Urinary bladder (tissue), 4 donors: ENCODE measurements around the gene KRTAP12-2. TPM values are rescaled to one million over a fixed set of nuclear protein-coding genes. Genes with fewer than 3 reads are reported as not detected.
"Not testable (repeated sequence)": the region's sequence is repeated elsewhere in the genome, so short reads cannot be mapped to it uniquely, and the experiment has no call there.

Source experiments
- DNase-seq: peaks from one replicate; pipeline ENCODE4 v3.0.0-alpha.2; 2015; ENCODE audit errors: extremely low spot score
- H3K27ac ChIP-seq: one replicate; pipeline ENCODE4 v1.5.1; 2013; ENCODE audit warnings: low read depth, mild to moderate bottlenecking, moderate library complexity
- H3K36me3 ChIP-seq: one replicate; pipeline ENCODE4 v1.6.1; 2013; ENCODE audit warnings: mild to moderate bottlenecking, moderate library complexity; ENCODE audit not compliant: insufficient read depth
- H3K4me1 ChIP-seq: one replicate; pipeline ENCODE4 v1.6.1; 2013; ENCODE audit warnings: mild to moderate bottlenecking, moderate library complexity; ENCODE audit not compliant: insufficient read depth
- H3K4me3 ChIP-seq: one replicate; pipeline ENCODE4 v1.5.1; 2013; ENCODE audit warnings: low read depth, low read length
- WGBS: extraction: QIAGEN DNeasy Blood & Tissue Kit; methylation state at CpG from one replicate; pipeline ENCODE4 v1.1.7; 2013; 5-methylcytosine and 5-hydroxymethylcytosine counted together
- polyA plus RNA-seq: library from polyadenylated mRNA; stranded (reverse); fragments of 200-250 nt; gene quantifications from one replicate; pipeline ENCODE4 v1.2.3, GENCODE V29; 2013
- small RNA-seq: library from RNA; depleted of rRNA; stranded (forward); fragments of <200 nt; gene quantifications from one replicate; pipeline ENCODE3, GENCODE V24; 2014
- total RNA-seq: library from RNA; depleted of rRNA; stranded (reverse); fragments of >200 nt; gene quantifications from one replicate; pipeline ENCODE4 v1.2.3, GENCODE V29; 2014
- donor health status: healthy with polysubstance abuse.
- donor health status: healthy.

KRTAP12-2 gene
- total and polyA plus RNA-seq, 2 donors: not detected

DNA sequence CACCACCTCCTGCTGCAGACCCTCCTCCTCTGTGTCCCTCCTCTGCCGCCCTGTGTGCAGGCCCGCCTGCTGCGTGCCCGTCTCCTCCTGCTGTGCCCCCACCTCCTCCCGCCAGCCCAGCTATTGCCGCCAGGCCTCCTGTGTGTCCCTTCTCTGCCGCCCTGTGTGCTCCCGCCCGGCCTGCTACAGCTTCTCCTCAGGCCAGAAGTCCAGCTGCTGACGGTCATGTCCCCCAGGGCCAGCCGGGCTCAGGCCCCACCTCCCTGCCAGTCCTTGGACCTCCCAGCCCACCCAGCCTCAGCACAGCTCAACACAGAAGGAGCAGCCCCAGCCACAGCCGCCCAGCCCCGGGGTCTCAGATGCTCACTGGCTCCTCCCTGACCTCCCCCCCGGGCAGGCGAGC, 38.9 kb downstream of the KRTAP12-2 start:
- H3K4me1 ChIP-seq, DNase-seq, H3K36me3 ChIP-seq, H3K4me3 ChIP-seq, H3K27ac ChIP-seq: not testable (repeated sequence)
- 23% methylated on average over 15 of the region's 15 CpGs for WGBS

DNA sequence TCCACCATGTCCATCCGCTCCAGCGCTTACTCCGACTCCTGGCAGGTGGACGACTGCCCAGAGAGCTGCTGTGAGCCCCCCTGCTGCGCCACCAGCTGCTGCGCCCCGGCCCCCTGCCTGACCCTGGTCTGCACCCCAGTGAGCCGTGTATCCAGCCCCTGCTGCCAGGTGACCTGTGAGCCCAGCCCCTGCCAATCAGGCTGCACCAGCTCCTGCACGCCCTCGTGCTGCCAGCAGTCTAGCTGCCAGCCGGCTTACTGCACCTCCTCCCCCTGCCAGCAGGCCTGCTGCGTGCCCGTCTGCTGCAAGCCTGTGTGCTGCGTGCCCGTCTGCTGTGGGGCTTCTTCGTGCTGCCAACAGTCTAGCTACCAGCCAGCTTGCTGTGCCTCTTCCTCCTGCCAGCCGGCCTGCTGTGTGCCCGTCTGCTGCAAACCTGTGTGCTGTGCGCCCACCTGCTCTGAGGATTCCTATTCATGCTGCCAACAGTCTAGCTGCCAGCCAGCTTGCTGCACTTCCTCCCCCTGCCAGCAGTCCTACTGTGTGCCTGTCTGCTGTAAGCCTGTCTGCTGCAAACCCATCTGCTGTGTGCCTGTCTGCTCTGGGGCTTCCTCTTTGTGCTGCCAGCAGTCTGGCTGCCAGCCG, 39.4 kb downstream of the KRTAP12-2 start:
- not testable (repeated sequence) for H3K4me3 ChIP-seq, H3K4me1 ChIP-seq, DNase-seq, H3K36me3 ChIP-seq, H3K27ac ChIP-seq
- WGBS: 77% methylated on average over 19 of the region's 20 CpGs

DNA sequence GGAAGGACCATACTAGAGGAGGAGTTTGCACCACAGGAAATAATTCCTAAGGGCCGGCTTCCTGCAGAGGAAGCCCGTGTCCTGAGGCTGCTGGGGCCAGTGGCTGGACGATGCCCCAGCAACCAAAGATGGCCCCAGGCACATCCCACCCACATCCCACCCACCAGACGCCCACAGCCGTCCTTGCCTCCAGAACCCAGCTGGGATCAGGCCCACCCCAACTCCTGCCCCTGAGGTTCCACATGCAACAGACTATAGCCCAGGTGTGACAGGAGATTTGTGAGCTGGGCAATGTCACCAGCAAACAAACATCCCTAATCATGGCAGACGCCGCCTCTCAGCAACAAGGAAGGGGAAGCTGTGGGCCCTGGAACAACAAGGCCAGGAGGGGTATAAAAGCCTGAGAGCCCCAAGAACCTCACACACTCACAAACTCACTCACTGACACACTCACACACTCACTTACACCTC, 40.0 kb downstream of the KRTAP12-2 start, which contains the start of gene KRTAP10-9:
Gene KRTAP10-9 (plus strand): TSS at position 421 of the 471 bp plus-strand sequence. CDS start 79 bp downstream, outside the sequence.
- 49% methylated on average over 7 of the region's 7 CpGs for WGBS
- no peaks in the 10 kb centered on the region for H3K36me3 ChIP-seq
- no peak within 1 kb of the TSS for H3K4me3 ChIP-seq
- no peaks in the 10 kb centered on the region for H3K4me1 ChIP-seq
- no peak for DNase-seq
- no peak within 1 kb of the TSS for H3K27ac ChIP-seq

DNA sequence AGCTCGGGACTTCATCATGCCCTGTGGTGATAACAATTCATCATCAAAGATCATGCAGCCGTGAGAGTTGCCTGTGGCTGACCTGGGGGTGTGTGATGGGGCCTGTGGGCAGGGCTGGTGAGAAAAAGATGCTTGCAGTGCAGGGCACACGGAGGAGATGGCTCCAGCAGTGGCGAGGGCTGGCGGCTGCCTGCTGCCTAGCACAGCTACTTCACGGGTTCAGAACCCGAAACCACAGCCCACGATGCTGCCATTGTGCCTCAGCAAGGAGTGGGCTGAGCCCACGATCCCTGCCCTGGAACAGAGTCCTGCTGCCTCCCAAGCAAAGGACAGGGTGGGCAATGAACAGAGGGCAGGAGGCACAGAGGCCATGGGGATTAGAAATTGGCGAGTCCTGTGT, 40.5 kb downstream of the KRTAP12-2 start:
- no peaks in the 10 kb centered on the region for H3K4me1 ChIP-seq
- H3K4me3 ChIP-seq: no peak overlapping the region
- WGBS: 69% methylated on average over 10 of the region's 10 CpGs
- no peaks in the 10 kb centered on the region for H3K36me3 ChIP-seq
- H3K27ac ChIP-seq: no peak overlapping the region
- no peak for DNase-seq

DNA sequence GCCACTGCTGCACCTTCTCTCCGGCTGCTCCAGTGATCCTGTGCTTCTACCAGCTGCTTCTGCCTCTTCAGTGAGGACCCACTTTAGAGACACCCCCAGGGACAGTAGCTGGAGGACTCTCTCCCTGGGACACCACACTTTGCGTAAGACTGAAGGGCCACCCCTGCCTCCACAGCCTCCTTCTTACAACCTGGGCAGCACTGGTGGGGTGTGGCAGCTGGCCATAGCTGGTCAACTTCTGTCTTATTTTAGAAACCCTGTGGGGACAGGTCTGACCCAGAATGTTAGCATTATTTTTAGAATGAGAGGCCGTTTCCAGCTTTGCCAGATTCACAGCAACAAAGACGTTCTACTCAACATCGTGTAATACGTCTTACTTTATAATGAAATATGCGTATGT, 41.0 kb downstream of the KRTAP12-2 start:
- Histone ChIP-seq H3K4me3 (no peak overlapping the region), H3K27ac (no peak overlapping the region), H3K36me3 (no peaks in the 10 kb centered on the region), H3K4me1 (no peaks in the 10 kb centered on the region)
- WGBS: 89% methylated on average over 7 of the region's 7 CpGs
- DNase-seq: no peak

DNA sequence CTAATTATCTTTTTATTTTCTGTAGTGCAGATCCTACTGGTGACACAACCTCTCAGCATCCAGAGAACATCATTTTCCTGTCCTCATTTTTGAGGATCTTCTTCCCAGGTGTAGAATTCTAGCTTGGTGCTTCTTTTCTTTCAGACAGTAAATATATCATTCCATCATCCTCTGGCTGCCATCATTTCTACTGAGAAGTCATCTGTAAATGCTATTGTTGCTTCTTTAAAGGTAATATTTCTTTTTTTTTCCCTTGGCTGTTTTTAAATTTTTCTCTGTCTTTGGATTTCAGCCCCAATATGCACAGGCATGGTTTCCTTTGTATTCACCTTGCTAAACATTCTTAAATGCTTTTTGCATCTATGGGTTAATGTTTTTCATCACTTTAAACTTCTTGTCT, 43.2 kb downstream of the KRTAP12-2 start:
- Histone ChIP-seq H3K4me1 (no peaks in the 10 kb centered on the region), H3K4me3 (no peak overlapping the region), H3K27ac (no peak overlapping the region), H3K36me3 (no peaks in the 10 kb centered on the region)
- no peak for DNase-seq

DNA sequence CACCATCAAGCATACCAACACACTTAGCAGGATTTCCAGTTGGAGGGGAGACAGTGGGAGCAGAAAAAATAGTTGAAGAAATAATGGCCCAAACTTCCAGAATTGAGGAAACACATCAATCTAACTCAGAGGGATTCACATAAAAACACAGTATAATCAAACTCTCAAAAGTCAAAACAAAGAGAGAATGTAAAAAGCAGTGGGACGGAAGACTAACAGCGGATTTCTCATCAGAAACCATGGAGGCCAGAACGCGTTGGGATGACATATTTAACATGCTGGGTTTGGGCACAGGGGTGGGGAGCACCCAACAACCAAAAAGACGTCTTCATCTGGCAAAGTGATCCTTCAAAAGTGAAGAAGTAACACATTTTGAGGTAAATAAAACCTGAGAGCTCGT, 46.8 kb downstream of the KRTAP12-2 start:
- WGBS: 85% methylated on average over 6 of the region's 6 CpGs
- Histone ChIP-seq H3K4me3 (no peak overlapping the region), H3K4me1 (no peaks in the 10 kb centered on the region), H3K36me3 (no peaks in the 10 kb centered on the region), H3K27ac (no peak overlapping the region)
- DNase-seq: no peak

DNA sequence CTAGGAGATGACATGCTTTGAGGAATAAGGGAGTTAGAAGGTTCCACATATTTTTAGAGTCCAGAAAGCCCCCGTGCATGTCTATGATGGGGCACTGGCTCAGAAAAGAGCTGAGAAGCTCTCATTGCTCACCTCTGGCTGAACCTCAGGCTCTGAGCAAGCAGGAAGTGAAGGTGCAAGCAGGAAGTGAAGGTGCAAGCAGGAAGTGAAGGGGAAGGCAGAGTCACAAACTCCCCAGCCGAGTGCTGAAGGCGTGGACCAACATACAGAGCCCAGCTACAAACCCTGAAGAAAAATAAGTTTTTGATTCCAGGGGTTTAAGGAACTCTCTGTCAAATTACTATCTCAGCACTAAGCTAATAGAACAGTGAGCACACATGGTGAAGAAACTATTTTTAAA, 47.8 kb downstream of the KRTAP12-2 start:
- H3K36me3 ChIP-seq: no peaks in the 10 kb centered on the region
- no peak overlapping the region for H3K4me3 ChIP-seq
- DNase-seq: no peak
- no peak overlapping the region for H3K27ac ChIP-seq
- no peaks in the 10 kb centered on the region for H3K4me1 ChIP-seq
- 70% methylated on average over 3 of the region's 3 CpGs for WGBS

DNA sequence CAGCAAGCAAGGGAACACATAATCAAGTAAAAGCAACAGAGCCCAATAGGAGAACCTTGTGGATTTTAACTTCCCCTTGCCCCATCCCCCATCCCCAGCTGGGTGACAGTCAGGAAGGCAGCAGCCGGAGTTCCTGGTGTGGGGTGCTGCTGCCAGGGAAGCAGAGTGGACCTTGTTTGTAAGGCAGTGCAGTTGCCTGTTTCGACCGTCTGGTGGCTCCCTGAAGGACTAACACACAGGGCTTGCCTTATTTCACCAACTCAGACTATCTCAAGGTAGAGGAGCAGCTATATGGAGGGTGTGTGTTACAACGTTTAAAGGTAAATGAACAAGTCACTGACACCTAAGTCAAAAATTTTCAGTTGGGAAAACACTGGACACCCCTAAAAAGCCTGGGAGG, 48.2 kb downstream of the KRTAP12-2 start:
- WGBS: 24% methylated on average over 4 of the region's 4 CpGs
- H3K27ac ChIP-seq: no peak overlapping the region
- H3K4me3 ChIP-seq: no peak overlapping the region
- DNase-seq: no peak
- no peaks in the 10 kb centered on the region for H3K4me1 ChIP-seq
- no peaks in the 10 kb centered on the region for H3K36me3 ChIP-seq

DNA sequence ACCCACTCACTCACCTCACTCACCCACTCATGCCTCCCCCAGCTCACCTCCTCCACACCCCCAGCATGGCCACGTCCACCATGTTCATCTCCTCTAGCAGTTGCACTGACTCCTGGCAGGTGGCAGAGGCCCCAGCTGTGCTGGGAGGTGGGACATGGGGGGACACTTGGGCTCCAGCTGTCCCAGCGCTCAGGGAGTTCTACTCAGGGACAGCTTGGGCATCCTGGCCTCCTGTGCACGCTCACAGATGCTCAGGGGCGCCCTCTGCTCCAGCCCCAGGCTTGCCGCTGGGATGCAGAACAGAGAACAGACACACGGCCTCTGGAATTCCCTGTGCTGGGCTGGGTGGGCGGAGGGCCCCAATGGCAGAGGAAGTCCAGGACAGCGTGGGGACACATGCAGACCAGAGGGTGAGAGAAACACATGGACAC, 49.6 kb downstream of the KRTAP12-2 start:
- no peak for DNase-seq
- no peaks in the 10 kb centered on the region for H3K36me3 ChIP-seq
- 55% methylated on average over 8 of the region's 8 CpGs for WGBS
- H3K4me3 ChIP-seq: no peak overlapping the region
- no peaks in the 10 kb centered on the region for H3K4me1 ChIP-seq
- H3K27ac ChIP-seq: no peak overlapping the region

DNA sequence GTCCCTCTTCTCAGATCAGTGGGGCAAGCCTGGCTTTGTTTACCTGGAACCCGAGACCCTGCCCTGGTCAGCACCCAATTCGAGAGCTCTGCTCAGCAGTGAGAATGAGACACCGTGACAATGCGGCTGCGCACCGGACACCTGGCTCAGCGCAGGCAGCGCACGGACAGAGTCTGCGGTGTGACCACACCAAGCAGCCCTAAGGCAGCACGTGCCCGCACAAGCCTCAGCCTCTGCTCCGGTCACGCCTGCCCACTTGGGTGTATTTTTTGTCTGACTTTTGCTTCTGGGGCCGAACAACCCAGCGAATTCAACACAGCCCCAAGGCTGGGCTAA, 50.2 kb downstream of the KRTAP12-2 start:
- WGBS: 73% methylated on average over 16 of the region's 16 CpGs

More for the DNA sequence above, 50.2 kb downstream of the KRTAP12-2 start:
- no peak for DNase-seq
- H3K27ac ChIP-seq: no peak overlapping the region
- H3K36me3 ChIP-seq: no peaks in the 10 kb centered on the region
- no peaks in the 10 kb centered on the region for H3K4me1 ChIP-seq
- no peak overlapping the region for H3K4me3 ChIP-seq

Small RNA genes lying within 50 kb of the gene (small RNA-seq; reads per million reads assigned to genes)
- gene KRTAP12-6P: not detected

Other genes starting within 250 kb of the KRTAP12-2 start
- 1.5 TPM for gene LRRC3, start 211.4 kb downstream of the KRTAP12-2 start, total RNA-seq
- 4.1 TPM for gene LRRC3, start 211.4 kb downstream of the KRTAP12-2 start, polyA plus RNA-seq
- not detected for gene KRTAP10-1, start 126.7 kb downstream of the KRTAP12-2 start, total RNA-seq
- gene KRTAP10-1, start 126.7 kb downstream of the KRTAP12-2 start, polyA plus RNA-seq: not detected
- gene KRTAP10-2, start 115.4 kb downstream of the KRTAP12-2 start, total RNA-seq: not detected
- not detected for gene KRTAP10-2, start 115.4 kb downstream of the KRTAP12-2 start, polyA plus RNA-seq
- not detected for gene KRTAP10-3, start 108.1 kb downstream of the KRTAP12-2 start, total RNA-seq
- gene KRTAP10-3, start 108.1 kb downstream of the KRTAP12-2 start, polyA plus RNA-seq: not detected
- gene KRTAP10-4, start 93.2 kb downstream of the KRTAP12-2 start, total RNA-seq: not detected
- not detected for gene KRTAP10-4, start 93.2 kb downstream of the KRTAP12-2 start, polyA plus RNA-seq
- not detected for gene KRTAP10-5, start 86.3 kb downstream of the KRTAP12-2 start, total RNA-seq
- gene KRTAP10-5, start 86.3 kb downstream of the KRTAP12-2 start, polyA plus RNA-seq: not detected
- not detected for gene KRTAP10-6, start 74.4 kb downstream of the KRTAP12-2 start, total RNA-seq
- not detected for gene KRTAP10-6, start 74.4 kb downstream of the KRTAP12-2 start, polyA plus RNA-seq
- gene KRTAP10-7, start 66.3 kb downstream of the KRTAP12-2 start, total RNA-seq: not detected
- gene KRTAP10-7, start 66.3 kb downstream of the KRTAP12-2 start, polyA plus RNA-seq: not detected
- not detected for gene KRTAP10-8, start 54.8 kb downstream of the KRTAP12-2 start, total RNA-seq
- gene KRTAP10-8, start 54.8 kb downstream of the KRTAP12-2 start, polyA plus RNA-seq: not detected
- not detected for gene KRTAP10-9, start 39.8 kb downstream of the KRTAP12-2 start, total RNA-seq
- gene KRTAP10-9, start 39.8 kb downstream of the KRTAP12-2 start, polyA plus RNA-seq: not detected
- not detected for gene KRTAP10-10, start 29.6 kb downstream of the KRTAP12-2 start, total RNA-seq
- gene KRTAP10-10, start 29.6 kb downstream of the KRTAP12-2 start, polyA plus RNA-seq: not detected
- not detected for gene KRTAP10-11, start 20.5 kb downstream of the KRTAP12-2 start, total RNA-seq
- gene KRTAP10-11, start 20.5 kb downstream of the KRTAP12-2 start, polyA plus RNA-seq: not detected
- gene KRTAP12-4, start 12.3 kb downstream of the KRTAP12-2 start, total RNA-seq: not detected
- gene KRTAP12-4, start 12.3 kb downstream of the KRTAP12-2 start, polyA plus RNA-seq: not detected
- not detected for gene KRTAP12-3, start 9.0 kb downstream of the KRTAP12-2 start, total RNA-seq
- not detected for gene KRTAP12-3, start 9.0 kb downstream of the KRTAP12-2 start, polyA plus RNA-seq
- not detected for gene KRTAP12-1, start 15.2 kb upstream of the KRTAP12-2 start, total RNA-seq
- not detected for gene KRTAP12-1, start 15.2 kb upstream of the KRTAP12-2 start, polyA plus RNA-seq
- gene KRTAP10-12, start 30.2 kb upstream of the KRTAP12-2 start, total RNA-seq: not detected
- not detected for gene KRTAP10-12, start 30.2 kb upstream of the KRTAP12-2 start, polyA plus RNA-seq
- gene TSPEAR, start 44.6 kb upstream of the KRTAP12-2 start, total RNA-seq: 0.21 TPM
- 0.03 TPM for gene TSPEAR, start 44.6 kb upstream of the KRTAP12-2 start, polyA plus RNA-seq
- gene UBE2G2, start 134.9 kb upstream of the KRTAP12-2 start, total RNA-seq: 75.9 TPM
- gene UBE2G2, start 134.9 kb upstream of the KRTAP12-2 start, polyA plus RNA-seq: 65.4 TPM
- gene SUMO3, start 151.1 kb upstream of the KRTAP12-2 start, total RNA-seq: 33.7 TPM
- gene SUMO3, start 151.1 kb upstream of the KRTAP12-2 start, polyA plus RNA-seq: 84.2 TPM
- 154 TPM for gene PTTG1IP, start 206.8 kb upstream of the KRTAP12-2 start, total RNA-seq
- gene PTTG1IP, start 206.8 kb upstream of the KRTAP12-2 start, polyA plus RNA-seq: 233 TPM